Endothelial cell of umbilical vein (primary cell): ENCODE data around the gene FIBCD1.

Source experiments
- CTCF ChIP-seq, 2 donors: IDR thresholded peaks; 1 replicate in 1 of 2; 2 replicates in 1 of 2; pipeline ENCODE4 v1.5.1; 2011; ENCODE audit warnings: low read length in 2 of 2, mild to moderate bottlenecking in 2 of 2, moderate library complexity in 2 of 2, control low read depth in 1 of 2, inconsistent platforms in 1 of 2, low read depth in 1 of 2; ENCODE audit not compliant: insufficient read depth in 1 of 2; ENCODE audit errors: extremely low read depth in 1 of 2
- EZH2 ChIP-seq: IDR thresholded peaks from 2 replicates; pipeline ENCODE4 v1.6.1; 2012; ENCODE audit warnings: borderline replicate concordance, low read depth, mild to moderate bottlenecking, moderate library complexity, low read length, inconsistent platforms; ENCODE audit not compliant: severe bottlenecking
- GATA2 ChIP-seq: IDR thresholded peaks from 2 replicates; pipeline ENCODE4 v1.7.0; 2011; ENCODE audit warnings: low read depth, mild to moderate bottlenecking, moderate library complexity, mixed read lengths, low read length; ENCODE audit not compliant: insufficient read length, insufficient read depth
- JUN ChIP-seq: IDR thresholded peaks from 2 replicates; pipeline ENCODE4 v1.6.1; 2011; ENCODE audit warnings: borderline replicate concordance, low read depth; ENCODE audit not compliant: insufficient read length, insufficient read depth
- MAX ChIP-seq: IDR thresholded peaks from 2 replicates; pipeline ENCODE4 v1.6.1; 2011; ENCODE audit not compliant: insufficient read depth, insufficient read length
- POLR2A ChIP-seq: IDR thresholded peaks from 2 replicates; pipeline ENCODE4 v1.6.1; 2012; ENCODE audit warnings: low read depth, mild to moderate bottlenecking, control low read depth, low read length
- POLR2AphosphoS5 ChIP-seq: IDR thresholded peaks from 2 replicates; pipeline ENCODE4 v1.6.1; 2012; ENCODE audit warnings: low read depth, mild to moderate bottlenecking, control low read depth, low read length, moderate library complexity; ENCODE audit not compliant: insufficient read depth

- TF ChIP-seq CTCF (IDR thresholded peaks at IDR 0.05; ENCODE audit: extremely low read depth in 1 of 2, insufficient read depth in 1 of 2, low read depth in 1 of 2, low read length in 2 of 2) (no peak), POLR2AphosphoS5 (no peak), MAX (no peak), EZH2 (no peak), POLR2A (no peak), JUN (no peak), GATA2 (no peak)
These were observed 85.0 kb downstream of the FIBCD1 start for GRCh38 chr9:130854092-130854491.
